SHP77 (cell line): ENCODE results near the gene KATNBL1.

Experiments
- DNase-seq, 2 experiments: peaks; one replicate each; lab custom pipeline; 2025; lab: John Stamatoyannopoulos, UW

Gene KATNBL1

DNA sequence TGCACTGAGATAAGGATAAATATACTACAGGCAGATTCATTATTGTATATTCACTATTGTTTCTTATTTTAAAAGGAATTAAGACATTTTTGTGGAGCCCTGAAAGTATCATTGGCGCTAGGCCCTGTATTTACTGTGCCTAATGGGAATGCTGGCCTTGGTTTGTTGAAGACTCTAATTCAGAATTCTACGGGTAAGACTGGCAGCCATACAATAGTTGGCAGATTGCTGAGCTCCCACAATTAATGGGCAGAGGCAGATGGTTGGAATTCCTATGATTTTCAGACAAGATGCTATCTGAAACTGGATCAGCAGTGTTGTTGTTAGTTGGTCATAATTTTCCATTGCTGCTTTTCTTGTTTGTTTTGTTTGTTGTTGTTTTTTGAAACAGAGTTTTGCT, 93.3 kb downstream of the KATNBL1 start:
- no peak for DNase-seq

DNA sequence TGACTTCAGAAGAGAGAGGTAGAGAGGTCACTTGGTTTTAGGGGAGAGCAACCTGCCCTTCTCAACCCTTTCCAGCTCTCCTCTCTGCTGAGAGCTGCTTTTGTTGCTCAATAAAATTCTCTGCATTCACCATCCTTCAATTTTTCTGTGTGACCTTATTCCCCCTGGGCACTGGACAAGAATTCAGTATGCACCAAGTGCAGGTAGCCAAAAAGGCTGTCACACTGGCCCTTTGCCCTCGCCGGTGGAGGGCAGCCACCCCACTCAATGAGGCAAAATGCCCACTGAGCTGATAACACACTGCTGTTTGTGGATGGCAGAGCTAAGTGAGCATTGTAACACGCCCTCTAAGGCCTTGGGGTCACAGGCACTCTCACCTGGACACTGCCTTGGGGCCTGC, 95.2 kb downstream of the KATNBL1 start:
- DNase-seq = no peak

DNA sequence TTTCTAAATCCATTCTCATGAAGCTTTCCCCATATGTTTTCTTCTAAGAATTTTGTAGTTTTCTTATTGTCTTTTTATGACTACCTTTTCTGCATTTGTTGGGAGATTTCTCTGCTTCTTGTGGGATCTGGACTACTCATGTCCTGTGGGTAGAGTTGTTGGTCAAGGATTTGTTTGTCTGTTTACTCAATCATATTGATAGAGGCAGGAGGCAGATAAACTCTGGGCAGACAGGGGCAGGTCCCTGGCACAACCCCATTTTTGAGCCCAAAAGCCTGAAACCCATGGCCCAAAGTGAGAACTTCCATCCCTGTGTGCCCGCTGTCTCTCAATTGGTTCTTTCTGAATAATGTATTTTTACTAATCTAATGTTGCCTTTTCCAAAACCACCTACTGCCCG, 95.7 kb downstream of the KATNBL1 start:
- no peak for DNase-seq

DNA sequence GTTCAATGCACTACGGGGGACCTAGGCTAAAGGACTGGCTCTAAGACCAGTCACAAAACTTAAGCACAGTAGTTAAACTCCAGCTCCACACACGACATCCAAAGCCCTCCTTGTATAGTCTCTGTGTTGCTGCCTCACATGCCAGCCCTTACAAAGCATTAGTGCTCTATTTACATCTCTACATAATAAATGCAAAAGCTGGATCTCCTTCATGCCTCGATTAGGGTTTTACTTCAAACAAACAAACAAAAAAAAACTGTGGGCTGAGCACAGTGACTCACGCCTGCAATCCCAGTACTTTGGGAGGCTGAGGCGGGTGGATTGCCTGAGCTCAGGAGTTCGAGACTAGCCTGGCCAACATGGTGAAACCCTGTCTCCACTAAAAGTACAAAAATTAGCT, 98.4 kb downstream of the KATNBL1 start:
- DNase-seq = no peak

DNA sequence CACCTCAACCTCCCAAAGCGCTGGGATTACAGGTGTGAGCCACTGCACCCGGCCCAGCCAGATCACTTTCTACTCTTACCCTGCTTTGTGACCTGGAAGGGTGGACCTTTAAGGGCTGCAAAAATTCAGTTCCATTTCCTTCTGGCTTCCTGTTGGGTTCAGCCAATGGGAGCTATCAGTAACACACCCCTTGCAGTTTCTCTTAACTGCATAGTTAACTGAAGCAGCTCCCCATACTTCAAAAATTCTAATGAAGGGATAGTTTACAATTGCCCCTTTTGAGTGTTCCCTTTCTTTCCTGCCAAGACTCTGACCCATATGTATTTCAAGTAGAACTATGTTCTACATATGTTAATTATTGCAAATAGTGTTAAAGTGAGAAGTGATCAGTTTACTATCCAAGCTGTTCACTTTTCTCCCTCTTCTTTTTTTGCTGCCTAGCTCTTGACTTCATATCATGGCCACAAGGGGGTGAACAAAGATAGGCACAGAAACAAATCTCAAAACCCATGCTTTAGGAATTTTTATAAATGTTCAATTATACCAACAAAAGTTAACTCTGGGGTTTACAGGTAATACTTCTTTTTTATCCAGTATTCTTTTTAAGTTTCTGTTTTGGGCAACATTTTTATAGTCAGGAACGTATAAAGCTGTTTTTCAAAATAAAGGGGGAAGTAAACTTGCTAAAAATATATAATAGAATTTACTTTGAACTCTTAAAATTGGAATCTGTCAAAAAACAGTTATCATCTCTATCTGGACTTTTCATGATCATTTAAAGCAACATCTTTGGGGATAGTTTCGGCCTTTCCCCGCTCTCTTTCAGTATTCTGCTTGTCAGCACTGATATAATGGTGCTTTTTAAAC, 99.9 kb downstream of the KATNBL1 start:
- DNase-seq = peak; percentile 25 to 35

GRCh38 chr15:34107315-34107714, 102.6 kb downstream of the KATNBL1 start:
- DNase-seq = no peak

GRCh38 chr15:34106423-34106822, 103.5 kb downstream of the KATNBL1 start:
- no peak for DNase-seq

GRCh38 chr15:34102175-34102925, 107.5 kb downstream of the KATNBL1 start:
- no peak for DNase-seq

DNA sequence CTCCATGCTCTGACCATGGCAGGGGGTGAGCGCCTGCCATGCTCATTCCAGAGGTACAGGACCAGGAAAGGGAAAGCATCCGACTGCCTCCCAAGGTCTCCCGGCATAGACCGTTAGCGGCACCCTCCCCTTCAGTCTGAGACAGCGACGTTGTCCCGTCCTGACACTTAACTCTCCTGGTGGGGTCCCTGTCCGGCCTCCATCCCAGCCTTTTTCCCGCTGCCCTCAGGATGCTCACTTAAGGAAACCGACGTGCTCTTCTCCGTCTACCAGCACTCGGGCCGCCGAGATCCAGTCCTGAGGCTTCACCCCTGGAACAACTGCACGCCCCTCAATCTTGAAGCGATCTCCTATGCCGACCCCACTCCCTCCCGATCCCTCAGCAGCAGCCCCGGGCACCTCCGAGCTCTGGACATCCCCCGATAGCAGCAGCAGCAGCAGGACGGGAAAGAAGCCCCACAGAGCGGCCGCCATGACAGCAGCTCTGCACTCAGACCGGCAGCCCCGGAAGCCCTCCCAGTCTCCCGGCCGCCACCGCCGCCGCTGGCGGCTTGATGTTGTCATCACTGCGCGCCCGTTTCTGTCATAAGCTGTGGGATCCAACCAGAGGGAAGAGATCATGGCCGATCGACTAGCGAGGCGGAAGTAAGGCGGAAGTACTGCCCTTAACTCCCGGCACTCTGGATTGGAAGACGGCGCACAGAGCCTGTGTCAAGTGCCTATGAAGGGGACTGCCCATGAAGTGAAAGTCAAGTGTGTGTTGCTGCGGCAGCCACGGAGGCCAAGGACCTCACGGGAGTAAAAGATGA, 108.3 kb downstream of the KATNBL1 start, which contains the start of the genes EMC7 and PGBD4:
Gene EMC7 (minus strand): TSS at position 497 of the 809 bp plus-strand sequence. CDS start 23 bp downstream, at position 474.
Gene PGBD4 (plus strand): TSS at position 718 of the 809 bp plus-strand sequence. CDS start 449 bp downstream, outside the sequence.
- DNase-seq = peak; percentile 98

DNA sequence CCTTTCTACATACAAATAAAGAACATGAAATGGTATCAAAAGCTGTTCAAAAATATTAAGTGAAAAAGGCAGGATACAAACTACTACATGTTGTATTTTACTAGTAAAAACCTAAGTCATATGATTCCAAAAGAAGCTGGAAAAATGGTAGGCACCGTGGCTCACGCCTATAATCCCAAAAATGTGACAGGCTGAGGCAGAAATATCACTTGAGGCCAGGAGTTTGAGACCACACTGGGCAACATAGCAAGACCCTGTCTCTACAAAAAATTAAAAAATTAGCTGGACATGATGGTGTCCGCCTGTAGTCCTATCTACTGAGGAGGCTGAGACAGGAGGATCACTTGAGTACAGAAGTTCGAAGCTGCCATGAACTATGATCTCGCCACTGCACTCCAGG, 110.0 kb downstream of the KATNBL1 start:
- no peak for DNase-seq
